UCSD-AML1 (cell line): ENCODE measurements around the gene FCGR1A.
"Not testable (repeated sequence)": the region's sequence is repeated elsewhere in the genome, so short reads cannot be mapped to it uniquely, and the experiment has no call there.

ENCODE experiments used
- DNase-seq: peaks from one replicate; lab custom pipeline; 2025; ENCODE audit not compliant: unreplicated experiment; lab: John Stamatoyannopoulos, UW

Gene FCGR1A

DNA sequence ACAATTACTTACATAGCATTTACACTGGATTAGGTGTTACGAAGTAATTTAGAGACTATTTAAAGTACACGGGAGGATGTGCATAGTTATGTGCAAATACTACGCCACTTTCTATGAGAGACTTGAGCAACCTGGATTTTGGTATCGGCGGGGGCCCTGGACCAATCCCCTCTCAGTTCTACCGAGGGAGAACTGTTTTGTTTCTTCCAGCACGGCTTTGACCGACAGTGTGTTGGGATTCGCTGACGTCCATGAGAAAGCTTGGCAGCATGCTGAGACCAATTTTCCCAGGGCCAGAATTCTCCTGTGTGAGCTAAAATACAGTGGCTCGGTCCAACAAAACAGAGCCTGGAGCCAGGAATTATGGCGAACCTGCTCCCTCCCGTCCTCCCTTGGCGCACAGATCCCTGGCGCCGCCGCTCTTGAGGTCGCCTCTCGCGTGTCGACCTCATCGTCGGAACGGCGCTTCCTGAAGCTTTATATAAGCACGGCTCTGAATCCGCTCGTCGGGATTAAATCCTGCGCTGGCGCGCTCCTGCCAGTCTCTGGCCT is 49.3 kb downstream of the FCGR1A start:
- not testable (repeated sequence) for DNase-seq

DNA sequence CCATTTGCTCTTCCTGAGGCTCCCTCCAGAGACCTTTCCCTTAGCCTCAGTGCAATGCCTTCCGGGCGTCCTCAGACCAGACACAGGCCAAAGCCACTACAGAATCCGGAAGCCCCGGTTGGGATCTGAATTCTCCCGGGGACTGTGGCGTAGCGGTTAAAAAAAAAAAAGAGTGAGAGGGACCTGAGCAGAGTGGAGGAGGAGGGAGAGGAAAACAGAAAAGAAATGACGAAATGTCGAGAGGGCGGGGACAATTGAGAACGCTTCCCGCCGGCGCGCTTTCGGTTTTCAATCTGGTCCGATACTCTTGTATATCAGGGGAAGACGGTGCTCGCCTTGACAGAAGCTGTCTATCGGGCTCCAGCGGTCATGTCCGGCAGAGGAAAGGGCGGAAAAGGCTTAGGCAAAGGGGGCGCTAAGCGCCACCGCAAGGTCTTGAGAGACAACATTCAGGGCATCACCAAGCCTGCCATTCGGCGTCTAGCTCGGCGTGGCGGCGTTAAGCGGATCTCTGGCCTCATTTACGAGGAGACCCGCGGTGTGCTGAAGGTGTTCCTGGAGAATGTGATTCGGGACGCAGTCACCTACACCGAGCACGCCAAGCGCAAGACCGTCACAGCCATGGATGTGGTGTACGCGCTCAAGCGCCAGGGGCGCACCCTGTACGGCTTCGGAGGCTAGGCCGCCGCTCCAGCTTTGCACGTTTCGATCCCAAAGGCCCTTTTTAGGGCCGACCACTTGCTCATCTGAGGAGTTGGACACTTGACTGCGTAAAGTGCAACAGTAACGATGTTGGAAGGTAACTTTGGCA is 50.0 kb downstream of the FCGR1A start:
- not testable (repeated sequence) for DNase-seq

DNA sequence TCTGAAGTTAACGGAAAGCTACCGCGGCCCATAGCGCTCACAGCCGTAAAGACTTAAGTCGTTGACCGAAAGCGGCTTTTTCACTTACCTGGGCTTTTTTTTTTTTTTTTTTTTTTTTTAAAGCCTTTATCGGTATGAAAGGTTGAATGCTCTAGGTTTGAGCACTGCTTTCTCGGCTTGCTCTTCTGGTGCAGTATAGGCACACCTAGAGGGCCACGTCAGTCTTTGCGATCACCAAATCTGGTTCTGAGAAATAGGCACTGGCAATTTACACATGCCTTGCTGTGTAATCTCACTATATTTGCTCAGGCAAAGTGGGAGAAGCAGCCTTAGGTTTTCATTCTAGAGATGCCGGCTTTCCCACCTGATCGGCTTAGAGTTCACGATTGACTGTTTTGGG is 50.6 kb downstream of the FCGR1A start:
- DNase-seq, result not testable (repeated sequence)

DNA sequence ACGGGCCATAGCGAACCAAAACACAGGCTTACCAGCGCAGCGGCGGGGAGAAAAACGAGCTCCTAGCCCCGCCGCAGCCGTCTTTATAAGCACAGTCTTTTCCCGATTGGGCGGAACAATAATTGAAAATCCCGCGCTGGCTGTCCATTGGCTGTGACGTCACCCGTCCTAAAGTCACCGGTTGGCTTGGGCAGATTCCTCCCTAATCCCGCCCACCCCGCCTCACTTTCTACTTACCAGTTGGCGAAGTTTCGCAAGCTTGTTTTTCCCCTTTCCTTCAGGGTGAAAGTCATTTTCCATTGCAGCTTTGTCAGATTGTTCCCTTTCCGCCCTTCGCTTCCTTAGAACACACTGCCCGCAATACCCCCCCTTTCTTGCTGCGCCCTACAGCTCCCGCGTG is 58.7 kb downstream of the FCGR1A start:
- not testable (repeated sequence) for DNase-seq
